Measurements from ENCODE around the gene RAB11FIP3. TPM values are rescaled to one million over a fixed set of nuclear protein-coding genes. Genes with fewer than 3 reads are reported as not detected.

The RAB11FIP3 gene
- total and polyA plus RNA-seq, 8 donors = 6.7 to 102 (median 18.1) TPM

- DNase-seq = peak in 1 of 2 donors; percentile 52
- H3K27ac ChIP-seq = peak overlapping the region in 4 of 5 donors; percentile 66 to 84 (median 83)
- TF ChIP-seq EP300 (IDR thresholded peaks at IDR 0.05) (no peak), POLR2AphosphoS5 (IDR thresholded peaks at IDR 0.05) (no peak), CTCF (IDR thresholded peaks at IDR 0.05) (no peak)
- H3K36me3 ChIP-seq = peaks cover 0 to 10% (median 4%) of the 10 kb centered on the region in 4 donors
- H3K4me1 ChIP-seq = peaks cover 44 to 71% (median 57%) of the 10 kb centered on the region in 4 donors
- 42 to 67% (median 47%) methylated on average over 4 to 11 of the region's 11 CpGs for WGBS, 5 donors
- peaks cover 0 to 11% (median 0%) of the 10 kb centered on the region in 3 donors for H3K27me3 ChIP-seq
- H3K9me3 ChIP-seq = no peaks in the 10 kb centered on the region
- intact Hi-C loops (cut with DNase I; ENCODE audit: low total_unique reads) = no loop called here
- peak overlapping the region; percentile 91 to 99 (median 94) for H3K4me3 ChIP-seq
These were observed 143.2 kb downstream of the RAB11FIP3 start for GRCh38 chr16:568401-569258.

DNA sequence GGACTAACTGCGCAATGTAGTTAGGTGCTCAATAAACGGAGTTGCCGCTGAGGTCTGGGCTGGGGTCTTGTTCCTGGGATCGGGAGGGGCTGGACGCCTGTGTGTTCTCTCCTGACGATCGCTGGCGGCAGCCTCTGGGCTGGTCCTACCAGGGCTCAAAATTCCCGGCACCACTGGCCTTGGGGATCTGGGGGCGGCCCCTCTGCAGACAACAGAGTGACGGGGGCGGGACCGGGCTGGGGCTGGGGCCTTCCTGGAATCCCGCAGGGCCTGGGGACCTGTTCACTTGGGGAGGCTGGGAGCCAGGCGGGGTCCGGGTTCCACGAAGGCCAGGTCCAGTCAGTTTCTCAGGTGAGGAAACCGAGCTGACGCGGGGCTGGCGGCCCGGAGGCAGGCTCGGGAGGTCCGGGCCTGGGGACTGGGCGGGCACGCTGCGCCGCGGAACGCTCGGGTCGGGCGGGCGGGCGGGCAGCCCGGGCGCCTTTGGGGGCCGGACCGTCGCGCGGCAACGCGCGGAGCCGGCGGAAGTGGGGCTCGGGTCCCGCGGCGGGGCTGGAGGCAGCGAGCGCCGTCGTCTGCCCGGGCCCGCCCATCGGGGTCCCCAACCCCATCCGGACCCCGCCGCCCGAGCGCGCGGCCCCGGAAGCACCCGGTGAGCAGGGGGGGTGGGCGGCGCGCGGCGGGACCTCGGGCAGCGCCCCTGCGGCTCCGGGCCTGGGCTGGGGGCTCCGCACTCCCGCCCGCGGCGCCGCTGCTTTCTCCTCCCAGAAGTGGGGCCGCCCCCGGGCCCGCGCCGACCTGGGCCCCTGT, 144.2 kb downstream of the RAB11FIP3 start, which contains the start of gene PIGQ:
Gene PIGQ (plus strand): TSS at position 524 of the 810 bp plus-strand sequence. CDS start 4,107 bp downstream, outside the sequence.
- intact Hi-C loops (cut with DNase I; ENCODE audit: low total_unique reads) = loop anchor here (10.0 kb wide), 1 partner anchor 85 kb away; no protein-coding TSS in a partner anchor
- WGBS, 5 donors = 2 to 4% (median 3%) methylated on average over 14 to 87 of the region's 87 CpGs
- peaks cover 44 to 79% (median 57%) of the 10 kb centered on the region in 4 donors for H3K4me1 ChIP-seq

More for the DNA sequence above, 144.2 kb downstream of the RAB11FIP3 start, which contains the start of gene PIGQ:
- peak within 1 kb of the TSS; percentile 66 to 84 (median 82) for H3K27ac ChIP-seq
- no peaks in the 10 kb centered on the region for H3K9me3 ChIP-seq
- H3K4me3 ChIP-seq = peak within 1 kb of the TSS; percentile 91 to 99 (median 94)
- H3K27me3 ChIP-seq = peaks cover 0 to 1% (median 0%) of the 10 kb centered on the region in 3 donors
- peaks cover 4 to 20% (median 14%) of the 10 kb centered on the region in 4 donors for H3K36me3 ChIP-seq
- TF ChIP-seq POLR2AphosphoS5 (IDR thresholded peaks at IDR 0.05) (no peak), POLR2A (IDR thresholded peaks at IDR 0.05) (no peak), EP300 (IDR thresholded peaks at IDR 0.05) (no peak), CTCF (IDR thresholded peaks at IDR 0.05) (no peak)
- DNase-seq = peak; percentile 64 to 85

Small RNAs within 50 kb of the gene (small RNA-seq; reads per million reads assigned to genes)
- gene MIR3176 = 0.07 to 3.2 (median 0.28) reads per million in 4 donors
- 0 to 0.15 (median 0.05) reads per million in 4 donors for gene MIR5587
- 0 reads per million in 4 donors for gene RF00019
- gene Z98883.1 = 0 reads per million in 4 donors

Other genes starting within 250 kb of the RAB11FIP3 start
- gene HBA1, start 249.0 kb upstream of the RAB11FIP3 start, total RNA-seq = 100 to 1,000 TPM in 1 of 5 donors, 10 to 100 TPM in 1, not detected in 3; 34.8 to 263 TPM
- 1 to 10 TPM in 1 of 3 donors, under 1 TPM in 1, not detected in 1; 0.88 to 5.7 TPM for gene HBA1, start 249.0 kb upstream of the RAB11FIP3 start, polyA plus RNA-seq
- gene HBQ1, start 245.2 kb upstream of the RAB11FIP3 start, total RNA-seq = not detected
- not detected for gene HBQ1, start 245.2 kb upstream of the RAB11FIP3 start, polyA plus RNA-seq
- gene LUC7L, start 196.2 kb upstream of the RAB11FIP3 start, total RNA-seq = 100 to 1,000 TPM; 100 to 221 (median 121) TPM
- 100 to 1,000 TPM in 1 of 3 donors, 10 to 100 TPM in 2; 77.5 to 108 (median 82.2) TPM for gene LUC7L, start 196.2 kb upstream of the RAB11FIP3 start, polyA plus RNA-seq
- gene FAM234A, start 190.8 kb upstream of the RAB11FIP3 start, total RNA-seq = 10 to 100 TPM; 14.6 to 87.2 (median 60.3) TPM
- 10 to 100 TPM; 13.1 to 34.9 (median 29.5) TPM for gene FAM234A, start 190.8 kb upstream of the RAB11FIP3 start, polyA plus RNA-seq
- gene RGS11, start 149.7 kb upstream of the RAB11FIP3 start, total RNA-seq = 10 to 100 TPM in 2 of 5 donors, 1 to 10 TPM in 3; 2.6 to 24.6 (median 7.0) TPM
- gene RGS11, start 149.7 kb upstream of the RAB11FIP3 start, polyA plus RNA-seq = 10 to 100 TPM in 2 of 3 donors, 1 to 10 TPM in 1; 7.3 to 26.3 (median 11.9) TPM
- gene ARHGDIG, start 145.1 kb upstream of the RAB11FIP3 start, total RNA-seq = 10 to 100 TPM in 2 of 5 donors, 1 to 10 TPM in 2, not detected in 1; 3.1 to 39.7 (median 11.0) TPM
- gene ARHGDIG, start 145.1 kb upstream of the RAB11FIP3 start, polyA plus RNA-seq = 10 to 100 TPM in 1 of 3 donors, 1 to 10 TPM in 2; 5.2 to 50.4 (median 9.6) TPM
- gene PDIA2, start 142.5 kb upstream of the RAB11FIP3 start, total RNA-seq = 100 to 1,000 TPM in 1 of 5 donors, 10 to 100 TPM in 3, not detected in 1; 32.3 to 118 (median 65.1) TPM
- gene PDIA2, start 142.5 kb upstream of the RAB11FIP3 start, polyA plus RNA-seq = 100 to 1,000 TPM; 142 to 932 (median 584) TPM
- 10 to 100 TPM; 11.7 to 69.2 (median 17.0) TPM for gene AXIN1, start 72.9 kb upstream of the RAB11FIP3 start, total RNA-seq
- gene AXIN1, start 72.9 kb upstream of the RAB11FIP3 start, polyA plus RNA-seq = 10 to 100 TPM; 13.3 to 19.1 (median 17.9) TPM
- 100 to 1,000 TPM in 1 of 5 donors, 10 to 100 TPM in 3, 1 to 10 TPM in 1; 9.9 to 106 (median 30.7) TPM for gene MRPL28, start 55.1 kb upstream of the RAB11FIP3 start, total RNA-seq
- 100 to 1,000 TPM in 1 of 3 donors, 10 to 100 TPM in 2; 78.8 to 100 (median 83.4) TPM for gene MRPL28, start 55.1 kb upstream of the RAB11FIP3 start, polyA plus RNA-seq
- gene PGAP6, start 43.7 kb upstream of the RAB11FIP3 start, total RNA-seq = 100 to 1,000 TPM in 4 of 5 donors, 10 to 100 TPM in 1; 20.7 to 364 (median 162) TPM
- 10 to 100 TPM; 27.7 to 54.4 (median 33.9) TPM for gene PGAP6, start 43.7 kb upstream of the RAB11FIP3 start, polyA plus RNA-seq
- 100 to 1,000 TPM in 1 of 5 donors, 10 to 100 TPM in 4; 23.3 to 187 (median 49.0) TPM for gene NME4, start 28.4 kb upstream of the RAB11FIP3 start, total RNA-seq
- 10 to 100 TPM; 84.0 to 97.7 (median 95.6) TPM for gene NME4, start 28.4 kb upstream of the RAB11FIP3 start, polyA plus RNA-seq
- gene DECR2, start 23.8 kb upstream of the RAB11FIP3 start, total RNA-seq = 100 to 1,000 TPM in 1 of 5 donors, 10 to 100 TPM in 2, 1 to 10 TPM in 2; 5.8 to 149 (median 12.5) TPM
- gene DECR2, start 23.8 kb upstream of the RAB11FIP3 start, polyA plus RNA-seq = 10 to 100 TPM; 20.8 to 24.5 (median 22.6) TPM
- gene CAPN15, start 102.1 kb downstream of the RAB11FIP3 start, total RNA-seq = 100 to 1,000 TPM in 1 of 5 donors, 10 to 100 TPM in 4; 25.2 to 235 (median 83.5) TPM
- gene CAPN15, start 102.1 kb downstream of the RAB11FIP3 start, polyA plus RNA-seq = 10 to 100 TPM; 29.3 to 33.2 (median 29.6) TPM
- not detected for gene PRR35, start 134.7 kb downstream of the RAB11FIP3 start, total RNA-seq
- gene PRR35, start 134.7 kb downstream of the RAB11FIP3 start, polyA plus RNA-seq = not detected
- gene NHLRC4, start 141.4 kb downstream of the RAB11FIP3 start, total RNA-seq = under 1 TPM in 2 of 5 donors, not detected in 3; 0.89 to 0.92 TPM
- gene NHLRC4, start 141.4 kb downstream of the RAB11FIP3 start, polyA plus RNA-seq = 1 to 10 TPM in 2 of 3 donors, under 1 TPM in 1; 0.35 to 1.4 (median 1.4) TPM
- gene PIGQ, start 144.3 kb downstream of the RAB11FIP3 start, total RNA-seq = 100 to 1,000 TPM in 2 of 5 donors, 10 to 100 TPM in 3; 14.3 to 217 (median 52.6) TPM
- 10 to 100 TPM; 30.1 to 46.5 (median 38.0) TPM for gene PIGQ, start 144.3 kb downstream of the RAB11FIP3 start, polyA plus RNA-seq
- 100 to 1,000 TPM in 1 of 5 donors, 10 to 100 TPM in 4; 17.6 to 101 (median 51.3) TPM for gene RAB40C, start 164.4 kb downstream of the RAB11FIP3 start, total RNA-seq
- gene RAB40C, start 164.4 kb downstream of the RAB11FIP3 start, polyA plus RNA-seq = 10 to 100 TPM; 20.9 to 24.6 (median 22.1) TPM
- 10 to 100 TPM in 1 of 5 donors, 1 to 10 TPM in 1, under 1 TPM in 2, not detected in 1; 0.14 to 25.8 (median 2.5) TPM for gene WFIKKN1, start 205.3 kb downstream of the RAB11FIP3 start, total RNA-seq
- 1 to 10 TPM; 1.0 to 2.0 (median 1.5) TPM for gene WFIKKN1, start 205.3 kb downstream of the RAB11FIP3 start, polyA plus RNA-seq
- 100 to 1,000 TPM in 2 of 5 donors, 10 to 100 TPM in 3; 17.3 to 271 (median 82.9) TPM for gene METTL26, start 210.7 kb downstream of the RAB11FIP3 start, total RNA-seq
- gene METTL26, start 210.7 kb downstream of the RAB11FIP3 start, polyA plus RNA-seq = 100 to 1,000 TPM; 177 to 234 (median 218) TPM
- gene MCRIP2, start 216.2 kb downstream of the RAB11FIP3 start, total RNA-seq = 100 to 1,000 TPM in 1 of 5 donors, 10 to 100 TPM in 4; 14.0 to 440 (median 67.7) TPM
- 100 to 1,000 TPM in 2 of 3 donors, 10 to 100 TPM in 1; 83.2 to 109 (median 107) TPM for gene MCRIP2, start 216.2 kb downstream of the RAB11FIP3 start, polyA plus RNA-seq
- gene WDR90, start 223.7 kb downstream of the RAB11FIP3 start, total RNA-seq = 100 to 1,000 TPM in 2 of 5 donors, 10 to 100 TPM in 3; 27.2 to 114 (median 30.9) TPM
- 10 to 100 TPM; 19.9 to 33.6 (median 22.0) TPM for gene WDR90, start 223.7 kb downstream of the RAB11FIP3 start, polyA plus RNA-seq
- gene RHOT2, start 242.5 kb downstream of the RAB11FIP3 start, total RNA-seq = 100 to 1,000 TPM in 3 of 5 donors, 10 to 100 TPM in 2; 41.5 to 574 (median 171) TPM
- gene RHOT2, start 242.5 kb downstream of the RAB11FIP3 start, polyA plus RNA-seq = 100 to 1,000 TPM in 1 of 3 donors, 10 to 100 TPM in 2; 68.1 to 151 (median 68.8) TPM

All from stomach (tissue), 9 donors.